Cortex of kidney (tissue), 1 donor: ENCODE measurements around the gene PTMA.
"Not testable (repeated sequence)": the region's sequence is repeated elsewhere in the genome, so short reads cannot be mapped to it uniquely, and the experiment has no call there.

Experiments
- DNase-seq: peaks from one replicate; lab custom pipeline; 2025; lab: John Stamatoyannopoulos, UW

The PTMA gene

GRCh38 chr2:231696004-231696367 lies 12.3 kb upstream of the PTMA start:
- no peak for DNase-seq

- DNase-seq: no peak
These were observed 9.3 kb upstream of the PTMA start for GRCh38 chr2:231699006-231699405.

- no peak for DNase-seq
These were observed 6.6 kb upstream of the PTMA start for GRCh38 chr2:231701456-231702373.

GRCh38 chr2:231704017-231704416 lies 4.3 kb upstream of the PTMA start:
- DNase-seq: no peak

- no peak for DNase-seq
These were observed 1.3 kb upstream of the PTMA start for GRCh38 chr2:231706731-231707624.

- DNase-seq: peak; percentile 82
These were observed 749 bp upstream of the PTMA start for GRCh38 chr2:231707625-231707926.

GRCh38 chr2:231708773-231709635 lies 679 bp downstream of the PTMA start:
- no peak for DNase-seq

GRCh38 chr2:231709636-231709980 lies 1.3 kb downstream of the PTMA start:
- no peak for DNase-seq

- no peak for DNase-seq
These were observed 1.9 kb downstream of the PTMA start for GRCh38 chr2:231709981-231710798.

GRCh38 chr2:231710799-231711676 lies 2.7 kb downstream of the PTMA start:
- no peak for DNase-seq

GRCh38 chr2:231711677-231712450 lies 3.5 kb downstream of the PTMA start:
- no peak for DNase-seq

- not testable (repeated sequence) for DNase-seq
These were observed 4.2 kb downstream of the PTMA start for GRCh38 chr2:231712451-231713021.

GRCh38 chr2:231713406-231713729 lies 5.0 kb downstream of the PTMA start:
- not testable (repeated sequence) for DNase-seq

GRCh38 chr2:231713730-231714638 lies 5.7 kb downstream of the PTMA start:
- DNase-seq: no peak

- DNase-seq: no peak
These were observed 6.5 kb downstream of the PTMA start for GRCh38 chr2:231714639-231715498.

GRCh38 chr2:231715499-231715837 lies 7.1 kb downstream of the PTMA start:
- no peak for DNase-seq

- no peak for DNase-seq
These were observed 7.8 kb downstream of the PTMA start for GRCh38 chr2:231715988-231716616.
